ENCODE measurements around the gene BSDC1. TPM values are rescaled to one million over a fixed set of nuclear protein-coding genes. Genes with fewer than 3 reads are reported as not detected.
"Not testable (repeated sequence)": the region's sequence is repeated elsewhere in the genome, so short reads cannot be mapped to it uniquely, and the experiment has no call there.

Gene BSDC1
- polyA plus RNA-seq, 1 of the 3 experiments (the other 2 are of a cell fraction) = 51.0 TPM

- H4K20me1 ChIP-seq (ENCODE audit: insufficient read depth) = no peaks in the 10 kb centered on the region
- peaks cover 8% of the 10 kb centered on the region; the same call in 1 of the 2 replicates for H3K79me2 ChIP-seq (ENCODE audit: insufficient read depth)
- peaks cover 0 to 5% of the 10 kb centered on the region in 2 experiments for H3K36me3 ChIP-seq (replicated peaks in 1 of 2; ENCODE audit: control insufficient read depth in 1 of 2, insufficient read depth in 2 of 2, low read length in 1 of 2)
- DNase-seq = no peak
- ChIA-PET CTCF (no interaction called here), POLR2A (interaction anchor here (0.7 kb wide), 1 partner anchor 249 kb away, joined by 3 read pairs; the partner anchor contains the start of gene KPNA6)
- no peak overlapping the region for H3K4me2 ChIP-seq
- H3F3A ChIP-seq (replicated peaks; ENCODE audit: insufficient read depth) = peaks cover 8% of the 10 kb centered on the region
- no peaks in the 10 kb centered on the region for H3K9me3 ChIP-seq
- H3K4me3 ChIP-seq (ENCODE audit: low read depth in 2 of 2, low read length in 1 of 2) = no peak overlapping the region
- H3K9me2 ChIP-seq = no peaks in the 10 kb centered on the region
- WGBS (ENCODE audit: low lambda C conversion rate) = 100% methylated on average over 1 of the region's 1 CpG
- TF ChIP-seq NFIC (IDR thresholded peaks at IDR 0.05; ENCODE audit: borderline replicate concordance) = no peak
- no peak for TF ChIP-seq USF2 (IDR thresholded peaks at IDR 0.05; ENCODE audit: borderline replicate concordance, low read depth, low read length)
- no peak overlapping the region for H3K9ac ChIP-seq
- H3K27me3 ChIP-seq (ENCODE audit: insufficient read depth) = no peaks in the 10 kb centered on the region
- H3K27ac ChIP-seq (ENCODE audit: low read depth in 2 of 2, low read length in 1 of 2) = no peak overlapping the region
- no peak overlapping the region for H2AFZ ChIP-seq (ENCODE audit: low read depth)
- H3K4me1 ChIP-seq (ENCODE audit: control insufficient read depth in 1 of 2, insufficient read depth in 2 of 2, low read depth in 1 of 2, low read length in 1 of 2) = peaks cover 4 to 9% of the 10 kb centered on the region in 2 experiments; a peak in 2 of 4 replicates
Measured at GRCh38 chr1:32356478-32356877, 37.8 kb downstream of the BSDC1 start.

GRCh38 chr1:32355778-32356177 is 38.5 kb downstream of the BSDC1 start:
- POLR2A ChIA-PET = interaction anchor here (0.5 kb wide), 1 partner anchor 146 kb away, joined by 6 read pairs; no protein-coding TSS in a partner anchor

GRCh38 chr1:32353886-32354570 is 40.2 kb downstream of the BSDC1 start:
- H3K27ac ChIP-seq (ENCODE audit: low read depth in 2 of 2, low read length in 1 of 2) = no peak overlapping the region
- DNase-seq = no peak
- no peaks in the 10 kb centered on the region for H3K9me3 ChIP-seq
- H3K27me3 ChIP-seq (ENCODE audit: insufficient read depth) = no peaks in the 10 kb centered on the region
- no peak overlapping the region for H3K4me2 ChIP-seq
- ChIA-PET POLR2A (interaction anchor here (1.0 kb wide), 1 partner anchor 19 kb away, joined by 3 read pairs; no protein-coding TSS in a partner anchor), CTCF (interaction anchor here (0.6 to 2.0 kb wide), 6 partner anchors 9 to 551 kb away, joined by 3 to 5 read pairs (median 4); partner anchors contain the start of genes BSDC1, FAM229A and TSSK3)
- no peaks in the 10 kb centered on the region for H3K9me2 ChIP-seq
- 77% methylated on average over 2 of the region's 2 CpGs for WGBS (ENCODE audit: low lambda C conversion rate)
- no peaks in the 10 kb centered on the region for H4K20me1 ChIP-seq (ENCODE audit: insufficient read depth)
- no peak overlapping the region for H3K9ac ChIP-seq
- H2AFZ ChIP-seq (ENCODE audit: low read depth) = no peak overlapping the region
- peaks cover 8% of the 10 kb centered on the region for H3F3A ChIP-seq (replicated peaks; ENCODE audit: insufficient read depth)
- no peak overlapping the region for H3K4me3 ChIP-seq (ENCODE audit: low read depth in 2 of 2, low read length in 1 of 2)
- H3K4me1 ChIP-seq (ENCODE audit: control insufficient read depth in 1 of 2, insufficient read depth in 2 of 2, low read depth in 1 of 2, low read length in 1 of 2) = peaks cover 4 to 9% of the 10 kb centered on the region in 2 experiments; a peak in 2 of 4 replicates
- H3K36me3 ChIP-seq (replicated peaks in 1 of 2; ENCODE audit: control insufficient read depth in 1 of 2, insufficient read depth in 2 of 2, low read length in 1 of 2) = no peaks in the 10 kb centered on the region
- peaks cover 8% of the 10 kb centered on the region; the same call in 1 of the 2 replicates for H3K79me2 ChIP-seq (ENCODE audit: insufficient read depth)
- TF ChIP-seq GATA2 (CRISPR knock-in tag; IDR thresholded peaks at IDR 0.05) (no peak), TEAD4 (IDR thresholded peaks at IDR 0.05; ENCODE audit: borderline replicate concordance, insufficient read depth) (no peak), USF1 (IDR thresholded peaks at IDR 0.05; ENCODE audit: borderline replicate concordance, low read depth) (no peak), EP300 (IDR thresholded peaks at IDR 0.05; ENCODE audit: borderline replicate concordance in 1 of 2, low read depth in 1 of 2, low read length in 1 of 2) (no peak), PBX3 (IDR thresholded peaks at IDR 0.05) (no peak), MEF2A (IDR thresholded peaks at IDR 0.05; ENCODE audit: borderline replicate concordance, low read depth) (no peak), IRF3 (IDR thresholded peaks at IDR 0.05; ENCODE audit: low read depth, low read length) (no peak), FOXM1 (IDR thresholded peaks at IDR 0.05; ENCODE audit: low read depth) (no peak), NRF1 (IDR thresholded peaks at IDR 0.05; ENCODE audit: low read depth, low read length) (no peak), POLR2AphosphoS5 (IDR thresholded peaks at IDR 0.05; ENCODE audit: low read depth, low read length) (no peak), SMC3 (IDR thresholded peaks at IDR 0.05; ENCODE audit: low read depth, low read length) (no peak), USF2 (IDR thresholded peaks at IDR 0.05; ENCODE audit: borderline replicate concordance, low read depth, low read length) (no peak), EZH2phosphoT487 (IDR thresholded peaks at IDR 0.05; ENCODE audit: borderline replicate concordance, low read depth) (no peak), JUND (IDR thresholded peaks at IDR 0.05) (no peak)

More at GRCh38 chr1:32355778-32356177, 38.5 kb downstream of the BSDC1 start:
- H3K27ac ChIP-seq (ENCODE audit: low read depth in 2 of 2, low read length in 1 of 2); H3K79me2 ChIP-seq (ENCODE audit: insufficient read depth); H2AFZ ChIP-seq (ENCODE audit: low read depth); H3K4me1 ChIP-seq (ENCODE audit: control insufficient read depth in 1 of 2, insufficient read depth in 2 of 2, low read depth in 1 of 2, low read length in 1 of 2); H3F3A ChIP-seq (replicated peaks; ENCODE audit: insufficient read depth); H4K20me1 ChIP-seq (ENCODE audit: insufficient read depth); H3K9me2 ChIP-seq; H3K9me3 ChIP-seq; DNase-seq; H3K36me3 ChIP-seq (replicated peaks in 1 of 2; ENCODE audit: control insufficient read depth in 1 of 2, insufficient read depth in 2 of 2, low read length in 1 of 2); H3K27me3 ChIP-seq (ENCODE audit: insufficient read depth); H3K9ac ChIP-seq; H3K4me2 ChIP-seq; H3K4me3 ChIP-seq (ENCODE audit: low read depth in 2 of 2, low read length in 1 of 2): not testable (repeated sequence)
- 94% methylated on average over 6 of the region's 6 CpGs for WGBS (ENCODE audit: low lambda C conversion rate)
- CTCF ChIA-PET = interaction anchor here (0.8 to 1.2 kb wide), 2 partner anchors 22 to 59 kb away, joined by 3 read pairs; no protein-coding TSS in a partner anchor

Data from SK-N-SH (cell line).